Measurements from ENCODE around the gene FBXL16. TPM values are rescaled to one million over a fixed set of nuclear protein-coding genes. Genes with fewer than 3 reads are reported as not detected.

The FBXL16 gene
- total and polyA plus RNA-seq, 9 of the 15 experiments (the other 6 are each of a cell fraction or from before 2014, with no cell fraction given): 0.21 to 8.2 (median 1.7) TPM

DNA sequence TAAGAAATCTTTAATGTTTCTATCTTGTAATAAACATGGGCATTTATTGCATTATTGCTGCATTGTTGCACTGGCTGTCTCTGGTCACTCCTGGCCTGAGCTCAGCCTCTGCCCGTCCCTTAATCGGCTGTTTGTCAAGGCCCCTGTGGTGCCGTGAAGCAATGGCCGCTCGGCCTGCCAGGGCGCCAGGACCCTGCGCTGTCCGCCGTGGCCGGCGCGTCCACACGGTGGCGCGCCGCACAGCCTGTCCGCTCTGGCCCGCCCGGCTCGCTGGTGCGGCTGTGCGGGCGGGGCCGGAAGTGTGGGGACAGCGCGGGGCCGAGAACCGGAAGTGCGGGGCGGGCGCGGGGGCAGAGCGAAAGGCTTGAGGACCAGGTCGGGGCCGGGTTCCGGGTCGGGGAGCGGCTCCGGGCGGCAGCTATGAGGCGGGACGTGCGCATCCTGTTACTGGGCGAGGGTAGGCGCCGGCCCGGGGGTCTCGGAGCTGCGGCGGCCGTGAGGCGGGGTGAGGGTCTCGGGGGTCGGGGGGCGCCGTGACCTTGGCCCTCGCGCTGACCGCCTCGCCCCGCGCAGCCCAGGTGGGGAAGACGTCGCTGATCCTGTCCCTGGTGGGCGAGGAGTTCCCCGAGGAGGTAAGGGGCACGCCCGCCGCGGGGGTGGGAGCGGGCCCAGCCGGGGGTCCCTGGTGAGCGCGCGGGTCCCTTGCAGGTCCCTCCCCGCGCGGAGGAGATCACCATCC is 37.7 kb downstream of the FBXL16 start, which contains the start of gene RHOT2 (continued):
- TF ChIP-seq, protein P1, sequence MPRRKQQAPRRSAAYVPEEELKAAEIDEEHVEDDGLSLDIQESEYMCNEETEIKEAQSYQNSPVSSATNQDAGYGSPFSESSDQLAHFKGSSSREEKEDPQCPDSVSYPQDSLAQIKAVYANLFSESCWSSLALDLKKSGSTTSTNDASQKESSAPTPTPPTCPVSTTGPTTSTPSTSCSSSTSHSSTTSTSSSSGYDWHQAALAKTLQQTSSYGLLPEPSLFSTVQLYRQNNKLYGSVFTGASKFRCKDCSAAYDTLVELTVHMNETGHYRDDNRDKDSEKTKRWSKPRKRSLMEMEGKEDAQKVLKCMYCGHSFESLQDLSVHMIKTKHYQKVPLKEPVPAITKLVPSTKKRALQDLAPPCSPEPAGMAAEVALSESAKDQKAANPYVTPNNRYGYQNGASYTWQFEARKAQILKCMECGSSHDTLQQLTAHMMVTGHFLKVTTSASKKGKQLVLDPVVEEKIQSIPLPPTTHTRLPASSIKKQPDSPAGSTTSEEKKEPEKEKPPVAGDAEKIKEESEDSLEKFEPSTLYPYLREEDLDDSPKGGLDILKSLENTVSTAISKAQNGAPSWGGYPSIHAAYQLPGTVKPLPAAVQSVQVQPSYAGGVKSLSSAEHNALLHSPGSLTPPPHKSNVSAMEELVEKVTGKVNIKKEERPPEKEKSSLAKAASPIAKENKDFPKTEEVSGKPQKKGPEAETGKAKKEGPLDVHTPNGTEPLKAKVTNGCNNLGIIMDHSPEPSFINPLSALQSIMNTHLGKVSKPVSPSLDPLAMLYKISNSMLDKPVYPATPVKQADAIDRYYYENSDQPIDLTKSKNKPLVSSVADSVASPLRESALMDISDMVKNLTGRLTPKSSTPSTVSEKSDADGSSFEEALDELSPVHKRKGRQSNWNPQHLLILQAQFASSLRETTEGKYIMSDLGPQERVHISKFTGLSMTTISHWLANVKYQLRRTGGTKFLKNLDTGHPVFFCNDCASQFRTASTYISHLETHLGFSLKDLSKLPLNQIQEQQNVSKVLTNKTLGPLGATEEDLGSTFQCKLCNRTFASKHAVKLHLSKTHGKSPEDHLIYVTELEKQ (CRISPR knock-in tag; IDR thresholded peaks at IDR 0.05): no peak
- TF ChIP-seq CHD2 (IDR thresholded peaks at IDR 0.05; ENCODE audit: low read depth, low read length): no peak; the same call in 1 of the 2 replicates
- TF ChIP-seq ZNF3 (CRISPR knock-in tag; IDR thresholded peaks at IDR 0.05): no peak
- no peak for TF ChIP-seq SRSF7 (optimal IDR thresholded peaks at IDR 0.05; ENCODE audit: low read depth, low read length)
- TF ChIP-seq HOXB6 (CRISPR knock-in tag; IDR thresholded peaks at IDR 0.05; ENCODE audit: borderline replicate concordance): no peak
- peak; percentile 99 for TF ChIP-seq SP2 (IDR thresholded peaks at IDR 0.05; ENCODE audit: extremely low read depth, low read depth, low read length, poor library complexity, severe bottlenecking)
- no peak for TF ChIP-seq TFAM (CRISPR knock-in tag; conservative IDR thresholded peaks at IDR 0.05)
- TF ChIP-seq RAD21 (CRISPR knock-in tag; conservative IDR thresholded peaks at IDR 0.05 in 1 of 2, IDR thresholded peaks at IDR 0.05 in 1 of 2): peak; percentile 50 to 69
- no peak for TF ChIP-seq DNMT1 (IDR thresholded peaks at IDR 0.05)
- TF ChIP-seq HDAC8 (tag; IDR thresholded peaks at IDR 0.05): 0 out of 2 replicates have a peak, but pooled peaks have one; percentile 31
- TF ChIP-seq SMAD4 (CRISPR knock-in tag; conservative IDR thresholded peaks at IDR 0.05): peak; percentile 85
- no peak for TF ChIP-seq BCOR (IDR thresholded peaks at IDR 0.05)
- no peak for TF ChIP-seq TAF7 (tag; IDR thresholded peaks at IDR 0.05)
- TF ChIP-seq SREBF2 (CRISPR knock-in tag; IDR thresholded peaks at IDR 0.05): no peak
- no peak for TF ChIP-seq RBM17 (IDR thresholded peaks at IDR 0.05; ENCODE audit: borderline replicate concordance, low read depth, low read length)
- no peak for TF ChIP-seq ZSCAN29 (IDR thresholded peaks at IDR 0.05)
- TF ChIP-seq, protein P2, sequence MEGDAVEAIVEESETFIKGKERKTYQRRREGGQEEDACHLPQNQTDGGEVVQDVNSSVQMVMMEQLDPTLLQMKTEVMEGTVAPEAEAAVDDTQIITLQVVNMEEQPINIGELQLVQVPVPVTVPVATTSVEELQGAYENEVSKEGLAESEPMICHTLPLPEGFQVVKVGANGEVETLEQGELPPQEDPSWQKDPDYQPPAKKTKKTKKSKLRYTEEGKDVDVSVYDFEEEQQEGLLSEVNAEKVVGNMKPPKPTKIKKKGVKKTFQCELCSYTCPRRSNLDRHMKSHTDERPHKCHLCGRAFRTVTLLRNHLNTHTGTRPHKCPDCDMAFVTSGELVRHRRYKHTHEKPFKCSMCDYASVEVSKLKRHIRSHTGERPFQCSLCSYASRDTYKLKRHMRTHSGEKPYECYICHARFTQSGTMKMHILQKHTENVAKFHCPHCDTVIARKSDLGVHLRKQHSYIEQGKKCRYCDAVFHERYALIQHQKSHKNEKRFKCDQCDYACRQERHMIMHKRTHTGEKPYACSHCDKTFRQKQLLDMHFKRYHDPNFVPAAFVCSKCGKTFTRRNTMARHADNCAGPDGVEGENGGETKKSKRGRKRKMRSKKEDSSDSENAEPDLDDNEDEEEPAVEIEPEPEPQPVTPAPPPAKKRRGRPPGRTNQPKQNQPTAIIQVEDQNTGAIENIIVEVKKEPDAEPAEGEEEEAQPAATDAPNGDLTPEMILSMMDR (IDR thresholded peaks at IDR 0.05 in 2 of 3, conservative IDR thresholded peaks at IDR 0.05 in 1 of 3; ENCODE audit: insufficient read depth in 2 of 3, low read depth in 1 of 3, low read length in 3 of 3): peak; percentile 77 to 97 (median 91)
- TF ChIP-seq, protein P3, sequence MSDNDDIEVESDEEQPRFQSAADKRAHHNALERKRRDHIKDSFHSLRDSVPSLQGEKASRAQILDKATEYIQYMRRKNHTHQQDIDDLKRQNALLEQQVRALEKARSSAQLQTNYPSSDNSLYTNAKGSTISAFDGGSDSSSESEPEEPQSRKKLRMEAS (CRISPR knock-in tag; IDR thresholded peaks at IDR 0.05): peak; percentile 29; the same call in 1 of the 2 replicates
- peak; percentile 45; the same call in 1 of the 2 replicates for TF ChIP-seq TGIF2 (CRISPR knock-in tag; IDR thresholded peaks at IDR 0.05)
- TF ChIP-seq, protein P4, sequence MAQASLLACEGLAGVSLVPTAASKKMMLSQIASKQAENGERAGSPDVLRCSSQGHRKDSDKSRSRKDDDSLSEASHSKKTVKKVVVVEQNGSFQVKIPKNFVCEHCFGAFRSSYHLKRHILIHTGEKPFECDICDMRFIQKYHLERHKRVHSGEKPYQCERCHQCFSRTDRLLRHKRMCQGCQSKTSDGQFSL (CRISPR knock-in tag; IDR thresholded peaks at IDR 0.05): peak; percentile 63; the same call in 1 of the 2 replicates
- TF ChIP-seq, protein P4 (tag; IDR thresholded peaks at IDR 0.05): no peak
- no peak for TF ChIP-seq ZNF668 (CRISPR knock-in tag; IDR thresholded peaks at IDR 0.05)
- no peak for TF ChIP-seq ZNF146 (CRISPR knock-in tag; IDR thresholded peaks at IDR 0.05; ENCODE audit: unreplicated experiment)

Measured in K562 (cell line).